HG03280 (cell line): Measurements from ENCODE around the gene GJB3.
"Not testable (repeated sequence)": the region's sequence is repeated elsewhere in the genome, so short reads cannot be mapped to it uniquely, and the experiment has no call there.

Experiments
- ATAC-seq: cut with Tn5 transposase; IDR thresholded peaks from one replicate; pipeline ENCODE4 v1.9.1; 2021; ENCODE audit warnings: mild to moderate bottlenecking, moderate library complexity; ENCODE audit not compliant: unreplicated experiment

Gene GJB3

DNA sequence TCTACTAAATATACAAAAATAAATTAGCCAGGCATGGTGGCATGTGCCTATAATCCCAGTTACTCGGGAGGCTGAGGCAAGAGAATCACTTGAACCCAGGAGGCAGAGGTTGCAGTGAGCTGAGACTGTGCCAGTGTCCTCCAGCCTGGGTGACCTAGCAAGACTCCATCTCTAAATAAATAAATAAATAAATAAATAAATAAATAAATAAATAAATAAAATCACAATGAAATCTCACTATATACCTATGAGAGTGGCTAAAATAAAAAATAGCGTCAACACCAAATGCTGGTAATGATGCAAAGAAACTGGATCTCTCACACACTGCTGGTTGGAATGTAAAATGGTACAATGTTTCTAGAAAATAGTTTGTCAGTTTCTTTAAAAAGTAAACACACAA is 37.8 kb downstream of the GJB3 start:
- not testable (repeated sequence) for ATAC-seq

DNA sequence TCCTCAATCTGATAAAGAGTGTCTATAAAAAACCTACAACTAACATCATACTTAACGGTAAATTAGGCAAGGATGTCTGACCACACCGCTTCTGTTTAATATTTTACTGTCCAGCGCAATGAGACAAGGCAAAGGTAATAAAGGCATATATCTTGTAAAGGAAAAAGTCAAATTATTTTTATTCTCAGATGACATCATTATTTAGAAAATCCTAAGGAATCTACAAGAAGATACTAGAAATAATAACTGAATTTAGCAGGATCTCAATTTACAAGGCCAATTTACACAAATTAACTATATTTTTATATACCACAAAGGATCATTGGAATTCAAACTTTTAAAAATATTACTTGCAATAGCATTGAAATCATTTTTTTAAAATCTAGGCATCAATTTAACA is 41.2 kb downstream of the GJB3 start:
- no peak for ATAC-seq

DNA sequence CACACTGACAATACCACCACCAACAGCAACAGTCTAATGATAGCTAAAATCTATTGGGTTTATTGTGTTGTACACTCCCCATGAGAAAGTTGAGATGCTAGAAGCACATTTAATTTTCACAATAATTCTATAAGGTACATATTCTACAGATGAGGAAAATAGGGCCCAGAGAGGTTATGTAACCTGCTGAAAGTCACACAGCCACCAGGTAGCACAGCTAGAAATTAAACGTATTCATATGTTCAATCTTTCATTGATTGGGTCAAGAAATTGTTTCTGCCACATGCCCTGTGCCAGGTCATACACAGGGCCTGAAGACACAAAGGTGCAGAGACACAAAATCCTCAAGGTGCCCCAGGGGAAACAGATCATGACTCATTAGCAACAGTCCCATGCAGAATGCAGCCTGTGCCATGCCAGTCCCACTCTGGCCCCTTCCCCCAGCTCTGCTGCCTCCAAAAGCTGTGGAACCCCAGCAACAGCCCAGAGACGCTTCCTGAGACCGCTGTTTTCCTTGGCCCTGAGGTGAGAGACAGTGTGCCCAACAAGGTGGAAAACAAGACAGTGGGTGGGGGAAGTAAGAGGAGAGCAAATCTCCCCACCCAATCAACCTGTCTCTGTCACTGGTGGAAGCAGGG is 43.9 kb downstream of the GJB3 start:
- no peak for ATAC-seq

GRCh38 chr1:34825455-34826091 is 44.6 kb downstream of the GJB3 start:
- ATAC-seq = no peak

DNA sequence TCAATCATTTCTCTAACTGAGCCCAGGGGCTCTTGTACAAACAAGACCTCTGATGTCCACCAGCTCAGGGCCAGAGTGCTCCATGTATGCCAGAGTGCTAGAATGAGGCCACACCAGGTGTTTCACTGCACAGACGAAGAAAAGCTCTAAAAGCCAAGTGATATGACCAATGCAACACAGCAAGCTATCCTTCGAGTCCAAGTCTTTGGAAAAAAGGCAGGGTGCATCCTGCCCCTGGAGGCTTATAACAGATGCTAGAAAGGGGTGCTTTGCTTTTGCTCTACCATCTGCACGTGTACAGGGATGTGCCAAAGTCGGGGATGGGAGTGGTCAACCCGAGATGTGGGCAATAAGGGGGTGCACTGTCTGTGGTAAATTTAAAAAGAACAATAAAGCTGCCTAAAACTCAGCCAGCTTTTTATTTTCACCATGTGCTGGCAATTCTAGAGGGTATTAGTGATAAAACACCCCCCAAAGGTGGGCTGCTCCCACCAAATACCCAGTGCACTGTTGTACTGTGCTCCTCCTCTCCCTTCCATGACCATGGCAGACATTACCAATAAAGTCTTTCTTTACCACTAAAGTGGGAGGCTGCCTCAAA is 46.4 kb downstream of the GJB3 start:
- no peak for ATAC-seq

DNA sequence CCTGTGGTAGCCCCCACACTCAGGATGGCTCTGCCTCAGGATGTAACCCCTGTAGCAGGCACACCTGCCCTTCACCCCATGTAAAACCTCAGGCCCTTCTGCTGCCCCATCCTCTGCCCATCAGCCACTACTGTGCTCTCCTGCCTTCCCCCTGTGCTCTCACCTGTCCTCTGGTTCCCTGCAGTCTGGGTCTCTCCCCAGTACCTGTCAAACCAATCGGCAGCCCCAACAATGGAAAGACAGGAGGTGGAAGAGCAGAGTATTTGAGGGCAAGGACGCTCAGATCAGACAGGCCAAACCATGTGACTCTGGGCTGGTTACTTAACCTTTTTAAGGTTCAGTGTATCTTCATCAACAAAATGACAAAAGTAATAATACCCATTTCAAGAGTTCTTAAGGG is 47.6 kb downstream of the GJB3 start:
- no peak for ATAC-seq

DNA sequence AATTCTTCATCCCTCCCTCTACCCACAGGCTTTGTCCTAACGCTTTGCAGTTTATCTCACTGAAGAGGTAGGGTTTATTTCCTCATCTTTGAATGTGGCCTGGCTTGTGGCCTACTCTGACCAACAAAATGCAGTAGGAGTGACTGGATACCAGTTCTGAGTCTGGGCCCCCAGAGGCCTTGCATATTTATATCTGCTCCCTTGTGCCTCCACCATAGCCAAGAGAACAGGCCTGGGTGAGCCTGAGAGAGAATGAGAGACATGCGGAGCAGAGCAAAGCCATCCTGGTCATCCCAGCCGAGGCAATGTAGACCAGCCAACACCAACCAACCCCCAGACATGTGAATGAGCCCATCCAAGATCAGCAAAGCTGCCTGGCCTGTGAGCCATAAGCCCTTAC is 48.2 kb downstream of the GJB3 start:
- ATAC-seq = no peak

DNA sequence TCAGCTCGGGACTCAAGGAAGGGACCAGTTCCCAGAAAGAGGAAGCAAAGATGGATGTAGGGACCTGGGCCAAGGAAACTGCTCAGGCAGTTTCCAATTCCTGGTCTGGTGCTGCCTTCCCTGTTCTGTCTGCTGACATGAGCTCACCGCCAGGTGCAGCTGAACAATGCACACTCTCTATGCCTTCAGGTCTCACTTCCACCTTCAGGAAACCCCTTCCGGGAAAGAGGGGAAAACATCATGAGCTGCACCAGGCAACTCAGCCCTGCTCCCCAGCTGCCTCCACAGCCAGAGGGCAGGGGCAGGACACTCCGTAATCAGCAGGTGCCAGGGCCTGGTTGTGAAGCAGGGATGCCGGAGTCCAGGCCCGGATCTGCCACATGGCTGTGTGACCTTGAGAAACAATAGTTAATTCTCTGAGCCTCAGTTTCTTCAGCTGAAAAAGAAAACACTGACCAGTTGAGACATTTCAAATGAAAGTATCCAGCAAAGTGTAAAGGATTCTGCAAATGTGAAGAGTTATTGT is 50.8 kb downstream of the GJB3 start:
- ATAC-seq = no peak

DNA sequence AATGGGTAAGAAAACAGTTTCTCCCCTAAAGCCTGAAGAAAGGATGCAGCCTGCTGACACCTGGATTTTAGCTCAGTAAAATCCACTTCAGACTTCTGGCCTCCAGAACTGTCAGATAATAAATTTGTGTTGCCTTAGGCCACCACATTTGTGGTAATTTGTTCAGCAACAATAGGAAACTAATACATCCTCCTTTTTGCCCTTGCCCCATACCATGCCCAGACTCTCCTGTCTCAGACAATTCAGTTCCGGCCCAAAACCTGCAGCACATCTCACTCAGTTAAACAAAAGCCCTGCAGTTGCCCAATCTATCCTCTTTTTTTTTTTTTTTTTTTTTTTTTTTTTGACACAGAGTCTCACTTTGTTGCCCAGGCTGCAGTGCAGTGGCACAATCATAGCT is 52.7 kb downstream of the GJB3 start:
- ATAC-seq = no peak
